ENCODE measurements around the gene CEP170. TPM values are rescaled to one million over a fixed set of nuclear protein-coding genes. Genes with fewer than 3 reads are reported as not detected.
"Not testable (repeated sequence)": the region's sequence is repeated elsewhere in the genome, so short reads cannot be mapped to it uniquely, and the experiment has no call there.

CEP170 gene
- total and polyA plus RNA-seq, 2 experiments from 2014 or later, result 45.9 to 76.9 TPM

- H3K27me3 ChIP-seq; H3K36me3 ChIP-seq; H3K4me1 ChIP-seq (ENCODE audit: low read depth); H3K27ac ChIP-seq; H3K4me3 ChIP-seq; H3K9me3 ChIP-seq (ENCODE audit: low read depth): not testable (repeated sequence)
- DNase-seq (ENCODE audit: low read depth in 1 of 2, low spot score in 1 of 2), result peak in 1 of 2 donors; percentile 90
Measured at GRCh38 chr1:243101551-243102050, 153.5 kb downstream of the CEP170 start.

DNA sequence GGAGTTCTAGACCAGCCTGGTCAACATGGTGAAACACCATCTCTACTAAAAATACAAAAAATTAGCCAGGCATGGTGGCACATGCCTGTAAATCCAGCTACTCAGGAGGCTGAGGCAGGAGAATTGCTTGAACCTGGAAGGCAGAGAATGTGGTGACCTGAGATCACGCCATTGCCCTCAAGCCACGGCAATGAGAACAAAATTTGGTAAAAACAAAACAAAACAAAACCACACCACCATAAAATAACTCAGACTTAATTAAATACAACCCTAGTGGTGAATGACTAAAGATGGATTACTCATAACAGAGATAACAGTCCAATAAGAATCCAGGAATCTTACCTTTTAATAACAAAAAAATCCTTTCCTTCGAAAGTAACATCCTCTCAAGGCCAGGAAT, 167.7 kb downstream of the CEP170 start:
- DNase-seq (ENCODE audit: low read depth in 1 of 2, low spot score in 1 of 2); H3K27ac ChIP-seq; H3K4me1 ChIP-seq (ENCODE audit: low read depth); H3K27me3 ChIP-seq; H3K9me3 ChIP-seq (ENCODE audit: low read depth); H3K4me3 ChIP-seq; H3K36me3 ChIP-seq: not testable (repeated sequence)

Other genes starting within 250 kb of the CEP170 start
- 23.3 and 23.8 TPM in 2 replicates for gene SDCCAG8, start 760 bp upstream of the CEP170 start, total RNA-seq
- gene SDCCAG8, start 760 bp upstream of the CEP170 start, polyA plus RNA-seq, result 38.5 and 58.6 TPM in 2 replicates

All from cardiac muscle cell (in vitro differentiated cells and primary cell).